ENCODE data around the gene PCLO.

Gene PCLO

GRCh38 chr7:83040484-83040883, 122.2 kb downstream of the PCLO start:
- no peak for DNase-seq (ENCODE audit: low read depth in 2 of 2)

- DNase-seq (ENCODE audit: low read depth in 2 of 2), result no peak
These were observed 123.9 kb downstream of the PCLO start for GRCh38 chr7:83038787-83039186.

DNA sequence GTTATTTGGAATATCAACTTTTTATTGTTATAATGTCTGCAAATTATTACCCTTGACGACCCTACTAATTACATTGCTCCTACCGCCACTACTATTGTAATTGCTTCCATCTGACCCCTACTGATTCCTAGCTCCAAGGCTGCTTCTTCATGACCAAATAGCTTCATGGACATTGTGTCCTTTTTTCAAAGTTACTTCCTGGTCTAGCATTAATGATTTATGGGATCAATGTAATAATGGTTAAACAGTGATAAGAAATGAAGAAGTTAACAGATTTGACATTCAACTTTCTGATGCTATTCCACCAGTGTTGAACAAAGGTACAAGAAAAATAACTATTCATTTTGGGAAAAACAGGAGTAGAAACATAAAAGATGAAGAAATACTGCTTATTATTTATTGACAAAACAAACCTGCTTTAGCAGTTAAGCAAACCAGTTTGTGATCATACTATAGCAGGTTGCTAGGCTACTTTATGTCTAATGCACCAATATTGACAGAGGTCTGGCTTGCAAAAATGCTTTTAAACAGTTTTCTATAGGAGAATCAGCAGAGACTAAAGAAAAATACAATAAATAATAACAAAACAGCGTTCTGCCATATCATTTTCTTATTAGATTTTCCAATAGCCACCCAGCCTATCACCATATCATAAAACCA, 125.8 kb downstream of the PCLO start:
- no peak for DNase-seq (ENCODE audit: low read depth in 2 of 2)

- DNase-seq (ENCODE audit: low read depth in 2 of 2), result no peak
These were observed 126.6 kb downstream of the PCLO start for GRCh38 chr7:83036130-83036529.

DNA sequence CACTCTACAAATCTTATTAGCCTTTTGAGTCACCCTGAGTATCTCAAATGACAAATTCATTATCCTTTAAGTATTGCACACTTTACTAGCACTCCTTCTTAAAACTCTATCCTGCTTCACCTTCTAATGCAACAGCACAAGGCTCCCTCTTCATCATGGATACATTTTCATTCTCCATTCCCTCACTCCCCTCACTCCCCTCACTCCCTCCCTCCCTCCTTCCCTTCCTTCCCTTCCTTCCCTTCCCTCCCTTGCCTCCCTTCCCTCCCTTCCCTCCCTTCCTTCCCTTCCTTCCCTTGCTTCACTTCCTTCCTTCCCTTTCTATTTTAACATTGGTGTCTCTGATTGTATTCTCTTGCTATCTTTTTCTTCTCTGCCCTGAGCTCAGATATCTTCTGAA, 130.5 kb downstream of the PCLO start:
- DNase-seq (ENCODE audit: low read depth in 2 of 2), result no peak

- peak in 1 of 2 experiments; percentile 5 for DNase-seq (ENCODE audit: low read depth in 2 of 2)
These were observed 138.6 kb downstream of the PCLO start for GRCh38 chr7:83023817-83024665.

- no peak for DNase-seq (ENCODE audit: low read depth in 2 of 2)
These were observed 141.7 kb downstream of the PCLO start for GRCh38 chr7:83021032-83021431.

GRCh38 chr7:83020161-83020560, 142.5 kb downstream of the PCLO start:
- DNase-seq (ENCODE audit: low read depth in 2 of 2), result no peak

DNA sequence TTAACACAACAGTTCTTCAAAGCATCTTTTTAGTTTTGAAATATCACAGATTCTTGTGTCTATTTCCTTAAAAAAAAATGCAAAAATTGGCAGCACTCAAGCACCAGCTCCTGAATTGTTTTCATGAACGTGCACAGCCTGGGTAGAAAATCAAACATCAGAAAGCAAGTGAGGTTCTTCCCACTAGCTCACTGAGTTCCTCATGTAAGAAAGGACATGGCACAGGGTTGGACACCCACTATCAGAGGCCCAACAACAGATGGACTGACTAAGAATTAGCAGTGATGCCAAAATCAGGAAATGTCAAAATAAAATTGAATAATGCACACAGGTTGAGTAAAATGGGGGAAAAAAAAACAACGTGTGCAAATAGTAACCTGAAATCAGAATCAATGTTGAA, 146.8 kb downstream of the PCLO start:
- no peak for DNase-seq (ENCODE audit: low read depth in 2 of 2)

GRCh38 chr7:83014546-83014945, 148.1 kb downstream of the PCLO start:
- DNase-seq (ENCODE audit: low read depth in 2 of 2), result no peak

- DNase-seq (ENCODE audit: low read depth in 2 of 2), result no peak
These were observed 150.7 kb downstream of the PCLO start for GRCh38 chr7:83011954-83012353.

GRCh38 chr7:83005410-83005809, 157.3 kb downstream of the PCLO start:
- no peak for DNase-seq (ENCODE audit: low read depth in 2 of 2)

DNA sequence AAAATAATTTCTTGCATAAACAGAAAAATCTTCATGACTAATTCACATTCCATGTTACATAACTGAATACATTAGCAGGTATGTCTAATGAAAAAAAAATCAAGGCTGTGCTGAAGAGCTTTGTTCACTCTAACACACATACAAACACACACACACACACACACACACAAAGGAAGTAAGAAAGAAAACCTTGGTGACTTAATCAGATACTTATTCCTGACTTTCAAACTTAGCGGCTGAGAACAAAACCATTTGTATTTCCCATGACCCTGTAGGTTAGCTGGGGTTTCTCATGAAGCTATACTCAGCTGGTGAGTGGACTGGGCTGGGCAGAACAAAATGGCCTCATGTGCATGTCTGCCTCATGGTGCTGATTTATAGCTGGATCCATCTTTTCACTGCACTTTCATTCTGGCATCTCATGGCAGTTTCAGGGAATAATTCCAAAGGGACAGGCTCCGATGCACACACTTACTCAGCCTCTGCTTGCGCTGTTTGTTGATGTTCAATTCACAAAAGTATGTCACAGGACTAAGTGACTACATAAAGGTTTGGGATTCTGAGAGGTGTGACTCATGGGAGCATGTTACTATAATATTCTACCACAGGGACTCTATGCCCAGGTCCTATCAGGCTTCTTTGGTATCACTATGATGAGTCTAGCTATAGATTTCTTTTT, 161.2 kb downstream of the PCLO start:
- no peak for DNase-seq (ENCODE audit: low read depth in 2 of 2)

DNA sequence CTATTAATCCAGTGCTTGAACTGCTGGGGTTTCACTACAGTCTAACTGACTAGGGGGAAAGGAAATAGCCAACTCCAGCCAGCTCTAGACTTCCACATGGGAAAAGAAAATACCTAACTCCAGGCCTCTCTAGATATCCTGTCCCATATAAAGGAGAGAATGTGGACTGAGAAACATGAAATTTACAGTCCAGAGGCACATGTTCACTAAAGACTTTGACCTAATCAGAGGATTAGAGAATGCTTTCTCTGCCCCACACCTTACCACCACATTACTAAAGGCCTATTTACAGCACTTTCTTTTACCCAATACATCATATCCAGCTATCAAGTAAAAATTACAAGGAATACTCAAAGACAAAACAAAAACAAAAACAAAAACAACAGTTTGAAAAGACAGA, 164.2 kb downstream of the PCLO start:
- no peak for DNase-seq (ENCODE audit: low read depth in 2 of 2)

DNA sequence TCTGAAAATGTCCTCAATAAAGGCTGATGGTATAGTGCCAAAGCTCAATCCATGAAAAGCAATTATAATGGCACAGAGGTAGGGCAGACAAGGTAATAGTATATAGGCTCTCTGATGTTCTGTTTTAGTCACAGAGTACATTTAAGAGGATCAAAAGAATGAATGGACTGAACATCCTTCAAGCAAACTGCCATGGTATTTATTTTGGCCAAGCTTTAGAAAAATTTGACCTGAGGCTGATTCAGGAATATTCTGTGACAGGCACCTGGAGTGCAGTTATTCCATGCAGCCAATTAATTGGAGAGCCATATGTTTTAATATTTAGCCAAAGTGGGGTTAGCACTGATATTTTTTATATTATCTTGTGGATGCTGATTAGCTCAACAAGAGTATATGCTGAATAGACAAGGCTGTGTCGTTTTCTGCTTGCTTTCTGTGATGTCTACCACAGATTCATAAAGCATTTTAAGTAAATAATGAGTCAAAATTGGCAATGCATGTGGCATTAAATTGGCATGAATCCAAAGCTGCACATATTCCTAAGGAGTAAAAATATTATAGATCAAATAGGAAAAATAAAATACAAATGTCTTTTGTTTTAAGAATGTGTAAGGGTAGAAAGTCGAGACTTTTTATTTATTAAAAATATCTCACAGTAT, 177.4 kb downstream of the PCLO start:
- no peak for DNase-seq (ENCODE audit: low read depth in 2 of 2)

- DNase-seq (ENCODE audit: low read depth in 2 of 2), result no peak
These were observed 182.4 kb downstream of the PCLO start for GRCh38 chr7:82980130-82980788.

DNA sequence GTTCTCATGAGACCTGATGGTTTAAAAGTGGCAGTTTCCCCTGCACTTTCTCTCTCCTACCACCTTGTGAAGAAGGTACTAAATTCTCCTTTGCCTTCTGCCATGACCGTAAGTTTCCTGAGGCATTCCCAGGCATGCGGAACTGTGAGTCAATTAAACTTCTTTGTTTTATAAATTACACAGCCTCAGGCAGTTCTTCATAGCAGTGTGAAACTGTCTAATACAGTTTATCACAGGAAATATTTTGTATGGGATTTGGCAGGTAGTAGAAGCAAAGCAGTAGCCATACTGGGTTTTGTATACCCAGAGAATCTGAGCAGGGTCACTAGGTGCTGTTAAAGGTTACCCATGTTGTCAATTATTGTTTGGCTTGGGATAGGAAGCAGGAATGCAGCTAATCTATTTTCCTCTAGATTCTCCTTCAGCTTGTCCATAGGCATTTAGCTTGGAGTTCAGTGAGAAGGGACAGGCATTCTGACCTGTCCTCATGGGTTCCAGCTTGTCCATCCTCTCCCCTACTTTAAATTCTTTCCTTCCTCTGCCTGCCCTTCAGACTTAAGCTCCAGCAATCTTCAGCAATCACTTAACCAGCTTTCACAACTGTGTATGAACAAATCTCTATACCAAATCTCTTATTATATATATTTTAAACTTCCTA, 186.7 kb downstream of the PCLO start:
- no peak for DNase-seq (ENCODE audit: low read depth in 2 of 2)

DNA sequence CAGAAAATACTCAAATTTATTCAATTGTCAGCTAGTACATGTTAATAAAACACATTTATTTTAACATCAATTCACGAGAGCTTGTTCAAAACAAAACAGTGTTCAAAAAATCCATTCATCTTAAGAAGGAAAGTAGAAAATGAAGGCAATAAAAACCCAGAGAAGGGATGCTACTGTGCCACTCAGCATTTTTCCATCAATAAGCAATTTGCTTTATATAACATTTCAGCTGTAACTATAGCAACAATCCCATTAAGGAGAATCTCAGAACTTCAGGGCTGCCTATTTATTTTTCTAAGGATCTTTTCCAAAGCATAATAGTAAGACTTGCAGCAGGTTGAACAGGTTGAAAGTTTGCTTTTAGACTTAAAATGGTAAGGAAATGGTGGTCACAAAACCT, 190.5 kb downstream of the PCLO start:
- DNase-seq (ENCODE audit: low read depth in 2 of 2), result no peak

GRCh38 chr7:82965088-82966036, 197.3 kb downstream of the PCLO start:
- no peak for DNase-seq (ENCODE audit: low read depth in 2 of 2)

Measured in fibroblast of skin of left biceps (primary cell).